T-helper 17 cell (primary cell): ENCODE measurements around the gene RSBN1L. TPM values are rescaled to one million over a fixed set of nuclear protein-coding genes. Genes with fewer than 3 reads are reported as not detected.

Experiments
- ATAC-seq: fragments of 150-1000 bp; cut with Tn5 transposase; 2 replicates; pipeline ENCODE4 v1.10.0; 2021; ENCODE audit warnings: mild to moderate bottlenecking, moderate library complexity
- DNase-seq, 3 donors: peaks; one replicate each; pipeline versions ENCODE4 v3.0.0 to v3.0.0-alpha.2; 2020 to 2021
- H3K9me3 ChIP-seq: one replicate; pipeline ENCODE4 v1.7.0; 2013; ENCODE audit warnings: low read length, mild to moderate bottlenecking; ENCODE audit not compliant: control insufficient read depth, poor library complexity, severe bottlenecking
- H3K27ac Mint-ChIP-seq: one replicate; pipeline ENCODE4 v1.8.0; 2022; ENCODE audit warnings: mild to moderate bottlenecking, moderate library complexity, mixed read lengths
- H3K27me3 Mint-ChIP-seq: one replicate; pipeline ENCODE4 v1.8.0; 2022; ENCODE audit warnings: mixed read lengths
- H3K36me3 Mint-ChIP-seq: one replicate; pipeline ENCODE4 v1.8.0; 2022; ENCODE audit warnings: low read depth, mixed read lengths
- H3K4me1 Mint-ChIP-seq: one replicate; pipeline ENCODE4 v1.8.0; 2022; ENCODE audit warnings: mild to moderate bottlenecking, mixed read lengths
- H3K4me3 Mint-ChIP-seq: one replicate; pipeline ENCODE4 v1.8.0; 2022; ENCODE audit warnings: mild to moderate bottlenecking, moderate library complexity, mixed read lengths
- total RNA-seq, 4 donors: library from RNA in 2 of 4; stranded (reverse) in 2 of 4; gene quantifications; one replicate each; pipeline ENCODE4 v1.2.3 and lab custom pipeline; 2022 to 2026

The RSBN1L gene
- total RNA-seq, 2 donors from 2014 or later, result 19.6 to 20.6 TPM

DNA sequence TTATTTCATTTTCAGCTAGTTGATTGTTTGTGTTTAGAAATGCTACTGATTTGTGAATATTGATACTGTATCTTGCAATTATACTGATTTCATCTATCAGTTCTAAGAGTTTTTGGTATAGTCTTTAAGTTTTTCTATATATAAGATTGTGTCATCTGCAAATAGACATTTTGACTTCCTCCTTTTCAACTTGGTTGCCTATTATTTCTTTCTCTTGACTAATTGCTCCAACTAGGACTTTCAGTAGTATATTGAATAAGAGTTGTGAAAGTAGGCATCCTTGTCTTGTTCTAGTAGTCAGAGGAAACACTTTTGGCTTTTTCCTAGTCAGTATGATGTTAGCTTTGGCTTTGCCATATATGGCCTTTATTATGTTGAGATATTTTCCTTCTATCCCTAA lies 122.8 kb downstream of the RSBN1L start:
- no peak for DNase-seq
- ATAC-seq, result no peak
- H3K27me3 Mint-ChIP-seq, result no peaks in the 10 kb centered on the region
- H3K4me1 Mint-ChIP-seq, result peaks cover 17% of the 10 kb centered on the region
- H3K36me3 Mint-ChIP-seq, result peaks cover 6% of the 10 kb centered on the region
- H3K4me3 Mint-ChIP-seq, result no peak overlapping the region
- H3K27ac Mint-ChIP-seq, result no peak overlapping the region
- H3K9me3 ChIP-seq, result peaks cover 6% of the 10 kb centered on the region

DNA sequence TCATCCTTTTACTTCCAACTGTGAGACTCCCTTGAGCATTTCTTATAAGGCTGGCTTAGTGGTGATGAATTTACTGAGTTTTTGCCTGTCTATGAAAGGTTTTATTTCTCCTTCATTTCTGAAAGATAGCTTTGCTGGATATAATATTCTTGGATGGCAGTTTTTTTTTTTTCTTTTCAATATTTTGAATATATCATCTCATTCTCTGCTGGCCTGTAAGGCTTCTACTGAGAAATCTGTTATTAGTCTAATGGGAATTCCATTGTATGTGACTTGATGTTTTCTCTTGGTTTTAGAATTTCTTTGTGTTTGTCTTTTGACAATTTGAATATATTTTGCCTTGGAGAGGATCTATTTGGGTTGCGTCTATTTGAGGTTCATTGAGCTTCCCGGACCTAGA lies 124.7 kb downstream of the RSBN1L start:
- ATAC-seq (no peak), DNase-seq (no peak)
- Mint-ChIP-seq H3K27ac (no peak overlapping the region), H3K4me3 (no peak overlapping the region), H3K4me1 (peaks cover 13% of the 10 kb centered on the region), H3K27me3 (no peaks in the 10 kb centered on the region), H3K36me3 (peaks cover 6% of the 10 kb centered on the region)
- peaks cover 6% of the 10 kb centered on the region for H3K9me3 ChIP-seq

DNA sequence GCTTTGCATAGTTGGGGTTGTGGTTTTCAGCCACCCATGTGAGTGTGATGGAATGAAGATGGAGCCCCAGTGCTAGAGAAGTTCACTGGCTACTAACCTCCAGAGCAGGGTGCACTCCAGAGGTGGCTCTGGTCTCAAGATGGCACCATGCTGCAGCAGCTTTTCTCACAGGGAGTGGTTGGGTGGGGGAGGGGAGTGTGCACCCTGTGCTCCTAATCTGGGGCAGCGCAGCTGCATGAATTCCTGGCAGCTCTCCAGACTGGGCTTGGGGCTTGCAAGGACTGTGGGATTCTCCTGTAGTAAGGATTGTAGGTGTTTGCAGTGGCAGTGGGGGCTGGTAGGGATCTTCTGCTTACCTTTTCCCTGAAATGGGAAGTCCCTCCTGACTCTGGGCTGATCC lies 126.0 kb downstream of the RSBN1L start:
- H3K27me3 Mint-ChIP-seq, result no peaks in the 10 kb centered on the region
- no peak overlapping the region for H3K27ac Mint-ChIP-seq
- no peak for ATAC-seq
- no peak for DNase-seq
- peaks cover 6% of the 10 kb centered on the region for H3K36me3 Mint-ChIP-seq
- peaks cover 6% of the 10 kb centered on the region for H3K9me3 ChIP-seq
- H3K4me1 Mint-ChIP-seq, result peaks cover 18% of the 10 kb centered on the region
- H3K4me3 Mint-ChIP-seq, result peak overlapping the region; percentile 10

DNA sequence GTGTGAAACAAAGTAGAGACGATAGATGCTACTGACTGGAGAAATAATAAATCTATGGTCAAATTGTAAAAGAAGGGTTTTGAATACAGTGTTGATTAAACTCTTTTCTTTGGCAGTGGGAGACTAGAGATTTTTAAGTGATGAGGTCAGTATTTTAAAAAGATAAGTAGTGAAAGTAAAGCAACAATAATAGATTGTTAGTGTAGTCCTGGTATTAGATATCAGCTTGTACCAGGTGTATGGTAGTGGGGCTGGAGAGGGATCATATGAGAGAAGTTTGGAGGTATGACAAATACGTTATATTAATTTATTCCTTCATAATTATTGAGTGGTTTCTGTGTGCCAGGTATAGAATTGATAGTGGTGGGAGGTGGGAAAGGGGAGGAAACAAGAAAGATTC lies 127.5 kb downstream of the RSBN1L start:
- Mint-ChIP-seq H3K4me3 (no peak overlapping the region), H3K27ac (no peak overlapping the region)
- ATAC-seq, result no peak

DNA sequence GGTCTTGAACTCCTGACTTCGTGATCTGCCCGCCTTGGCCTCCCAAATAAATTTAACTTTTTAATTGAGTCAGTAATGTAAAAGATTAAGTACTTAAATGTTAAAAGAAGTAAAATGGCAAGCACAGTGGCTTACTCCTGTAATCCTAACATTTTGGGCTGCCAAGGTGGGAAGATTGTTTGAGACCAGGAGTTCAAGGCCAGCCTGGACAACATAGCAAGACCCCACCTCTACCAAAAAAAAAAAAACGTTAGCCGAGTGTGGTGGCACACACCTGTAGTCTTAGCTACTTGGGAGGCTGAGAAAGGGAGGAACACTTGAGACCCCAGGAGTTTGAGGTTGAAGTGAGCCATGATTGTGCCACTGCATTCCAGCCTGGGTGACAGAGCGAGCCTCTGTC lies 128.4 kb downstream of the RSBN1L start:
- Mint-ChIP-seq H3K4me1 (peaks cover 23% of the 10 kb centered on the region), H3K36me3 (peaks cover 3% of the 10 kb centered on the region), H3K27me3 (no peaks in the 10 kb centered on the region), H3K27ac (no peak overlapping the region), H3K4me3 (no peak overlapping the region)
- DNase-seq, result no peak
- peaks cover 6% of the 10 kb centered on the region for H3K9me3 ChIP-seq
- no peak for ATAC-seq

More for the DNA sequence above, 127.5 kb downstream of the RSBN1L start:
- Mint-ChIP-seq H3K36me3 (peaks cover 3% of the 10 kb centered on the region), H3K4me1 (peaks cover 23% of the 10 kb centered on the region), H3K27me3 (no peaks in the 10 kb centered on the region)
- DNase-seq, result no peak
- peaks cover 6% of the 10 kb centered on the region for H3K9me3 ChIP-seq

DNA sequence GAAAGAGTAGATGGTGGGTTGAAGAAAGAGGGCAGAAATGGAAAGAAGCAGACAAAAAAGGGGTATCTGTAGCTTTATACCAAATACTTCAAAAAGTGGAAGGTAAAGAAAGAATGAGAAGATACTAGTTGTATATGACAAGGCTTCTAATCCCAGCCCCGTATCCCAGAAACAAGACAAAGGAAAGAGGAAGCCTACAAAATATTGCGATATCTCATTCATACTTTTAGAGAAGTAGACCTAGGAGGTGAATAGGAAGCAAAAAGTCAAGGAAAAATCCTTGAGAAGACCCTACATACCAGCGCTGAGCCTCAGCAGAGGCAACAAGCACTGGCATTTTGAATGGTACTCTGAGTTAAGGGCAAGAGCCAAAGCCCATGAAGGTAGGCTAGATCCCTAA lies 128.9 kb downstream of the RSBN1L start:
- H3K27me3 Mint-ChIP-seq, result no peaks in the 10 kb centered on the region
- H3K4me3 Mint-ChIP-seq, result no peak overlapping the region
- peaks cover 6% of the 10 kb centered on the region for H3K9me3 ChIP-seq
- H3K27ac Mint-ChIP-seq, result no peak overlapping the region
- peaks cover under 1% of the 10 kb centered on the region for H3K36me3 Mint-ChIP-seq
- DNase-seq (no peak), ATAC-seq (no peak)
- H3K4me1 Mint-ChIP-seq, result peaks cover 23% of the 10 kb centered on the region

DNA sequence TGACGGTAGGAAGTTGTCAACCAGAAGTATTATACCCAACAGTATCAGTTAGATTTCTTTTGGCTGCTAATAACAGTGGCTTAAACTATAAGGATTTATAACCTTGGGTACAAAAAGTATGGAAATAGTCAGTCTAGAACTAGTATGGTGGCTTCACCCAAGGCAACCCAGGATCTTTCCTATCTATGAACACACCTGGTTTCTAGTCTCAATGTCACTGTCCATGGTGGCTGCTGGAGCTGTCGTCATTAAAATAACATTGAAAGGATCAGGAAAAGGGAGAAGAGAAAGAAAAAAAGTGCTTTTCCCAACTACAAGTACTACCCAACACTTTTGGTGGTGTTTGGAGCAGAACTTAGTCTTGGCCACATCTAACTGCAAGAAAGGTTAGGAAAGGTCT lies 130.0 kb downstream of the RSBN1L start:
- H3K36me3 Mint-ChIP-seq, result no peaks in the 10 kb centered on the region
- H3K4me3 Mint-ChIP-seq, result no peak overlapping the region
- no peak for DNase-seq
- H3K4me1 Mint-ChIP-seq, result peaks cover 34% of the 10 kb centered on the region
- peaks cover 3% of the 10 kb centered on the region for H3K9me3 ChIP-seq
- ATAC-seq, result no peak
- no peaks in the 10 kb centered on the region for H3K27me3 Mint-ChIP-seq
- no peak overlapping the region for H3K27ac Mint-ChIP-seq

DNA sequence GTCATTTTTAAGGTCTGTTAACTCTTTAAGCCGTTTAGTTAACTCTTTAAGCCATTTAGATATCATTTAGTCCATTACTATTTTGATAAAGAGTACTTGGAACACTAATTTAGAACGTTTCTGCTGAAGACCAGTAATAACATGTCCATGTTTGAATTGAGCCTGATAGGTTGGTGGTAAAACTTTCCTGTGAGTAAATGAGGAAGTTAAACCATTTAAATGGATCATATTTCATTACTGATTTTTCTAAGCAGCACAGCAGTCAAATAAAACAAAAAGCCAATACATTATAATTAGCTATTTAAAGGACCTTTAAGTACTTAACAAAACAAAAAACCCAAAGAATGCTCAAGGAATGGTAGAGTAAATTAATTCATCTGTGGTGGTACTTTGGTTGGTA lies 131.7 kb downstream of the RSBN1L start:
- DNase-seq (no peak), ATAC-seq (no peak)
- peaks cover 41% of the 10 kb centered on the region for H3K4me1 Mint-ChIP-seq
- H3K27me3 Mint-ChIP-seq, result no peaks in the 10 kb centered on the region
- H3K9me3 ChIP-seq, result no peaks in the 10 kb centered on the region
- H3K36me3 Mint-ChIP-seq, result no peaks in the 10 kb centered on the region
- peak overlapping the region; percentile 41 for H3K27ac Mint-ChIP-seq
- H3K4me3 Mint-ChIP-seq, result no peak overlapping the region

DNA sequence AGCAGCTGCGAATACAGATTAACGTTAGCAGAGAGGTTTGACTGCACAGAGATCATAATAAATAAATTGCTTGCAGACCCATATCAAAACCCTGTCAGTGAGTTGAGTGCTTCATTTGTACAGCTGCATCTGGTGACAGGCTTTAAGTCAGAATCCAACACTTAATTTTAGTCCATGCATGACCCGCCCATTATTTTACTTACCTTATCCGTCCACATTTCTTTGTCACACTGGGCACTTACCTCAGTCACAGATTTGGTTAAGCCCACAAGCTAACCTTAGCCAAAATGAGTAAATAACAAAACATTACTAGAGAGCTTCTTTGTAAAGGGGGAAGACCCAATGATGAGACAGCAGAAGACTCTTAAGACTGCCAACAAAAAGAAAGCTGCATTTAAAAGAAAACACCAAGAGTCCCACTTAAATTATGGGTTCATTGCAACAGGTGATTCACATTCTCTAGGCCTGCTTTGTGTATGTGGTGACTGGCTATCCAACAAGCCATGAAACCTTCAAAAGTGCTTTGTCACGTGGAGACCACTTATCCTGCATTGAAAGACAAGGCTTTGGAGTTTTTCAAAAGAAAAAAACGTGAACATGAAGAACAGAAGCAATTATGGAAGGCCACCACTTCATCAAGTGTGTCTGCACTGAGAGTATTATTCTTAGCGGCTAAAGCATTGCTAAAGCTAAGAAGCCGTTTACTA lies 134.5 kb downstream of the RSBN1L start:
- peak overlapping the region; percentile 68 for H3K4me3 Mint-ChIP-seq
- no peak for ATAC-seq
- H3K27me3 Mint-ChIP-seq, result no peaks in the 10 kb centered on the region
- no peaks in the 10 kb centered on the region for H3K9me3 ChIP-seq
- H3K36me3 Mint-ChIP-seq, result no peaks in the 10 kb centered on the region
- H3K4me1 Mint-ChIP-seq, result peaks cover 45% of the 10 kb centered on the region
- peak overlapping the region; percentile 82 for H3K27ac Mint-ChIP-seq
- DNase-seq, result no peak

DNA sequence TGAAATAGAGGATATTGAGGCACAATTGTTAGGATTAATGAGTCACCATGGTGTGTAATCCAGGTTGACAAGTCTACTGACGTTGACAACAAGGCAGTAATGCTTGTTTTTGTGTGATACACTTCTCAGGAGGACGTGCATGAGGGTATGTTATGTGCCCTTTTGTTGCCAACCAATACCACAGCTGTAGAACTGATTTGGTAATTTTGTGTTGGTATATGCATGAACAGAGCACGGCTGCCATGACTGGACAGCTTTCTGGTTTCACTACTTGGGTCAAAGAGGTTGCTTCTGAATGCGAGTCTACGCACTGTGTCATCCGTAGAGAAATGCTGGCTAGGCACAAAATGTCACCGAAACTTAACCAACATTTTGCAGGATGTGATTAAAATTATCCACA lies 135.2 kb downstream of the RSBN1L start:
- H3K4me3 Mint-ChIP-seq, result peak overlapping the region; percentile 68
- peak; percentile 52 for ATAC-seq
- H3K27me3 Mint-ChIP-seq, result no peaks in the 10 kb centered on the region
- H3K4me1 Mint-ChIP-seq, result peaks cover 47% of the 10 kb centered on the region
- peak overlapping the region; percentile 82 for H3K27ac Mint-ChIP-seq
- H3K36me3 Mint-ChIP-seq, result peaks cover 2% of the 10 kb centered on the region
- no peaks in the 10 kb centered on the region for H3K9me3 ChIP-seq
- DNase-seq, result no peak

DNA sequence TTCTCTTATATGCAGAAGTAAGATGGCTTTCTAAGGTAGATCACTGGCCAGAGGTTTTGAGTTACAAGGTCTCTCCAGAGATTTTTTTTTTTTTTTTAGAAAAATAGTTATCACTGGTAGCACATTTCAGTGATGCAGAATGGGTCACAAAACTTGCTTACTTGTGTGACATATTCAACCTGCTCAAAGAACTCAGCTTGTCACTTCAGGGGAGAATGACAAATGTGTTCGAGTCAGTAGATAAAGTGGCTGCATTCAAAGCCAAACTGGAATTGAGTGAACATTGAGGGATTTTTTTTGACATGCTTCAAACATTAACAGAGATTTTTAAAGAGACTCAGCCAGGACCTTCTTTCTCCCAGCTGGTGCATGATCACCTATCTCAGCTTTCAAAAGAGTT lies 135.7 kb downstream of the RSBN1L start:
- H3K9me3 ChIP-seq, result no peaks in the 10 kb centered on the region
- Mint-ChIP-seq H3K4me3 (peak overlapping the region; percentile 68), H3K4me1 (peaks cover 44% of the 10 kb centered on the region), H3K27ac (peak overlapping the region; percentile 82), H3K36me3 (peaks cover 2% of the 10 kb centered on the region), H3K27me3 (no peaks in the 10 kb centered on the region)
- DNase-seq, result no peak
- ATAC-seq, result no peak

Other genes starting within 250 kb of the RSBN1L start
- 10 to 100 TPM; 15.5 to 70.8 TPM for gene PTPN12, start 159.2 kb upstream of the RSBN1L start, total RNA-seq
- 1 to 10 TPM; 5.0 to 6.3 TPM for gene TMEM60, start 102.0 kb downstream of the RSBN1L start, total RNA-seq
- 10 to 100 TPM; 68.1 to 69.9 TPM for gene PHTF2, start 102.3 kb downstream of the RSBN1L start, total RNA-seq